GM23338 (cell line): ENCODE data around the gene NAALADL2. TPM values are rescaled to one million over a fixed set of nuclear protein-coding genes. Genes with fewer than 3 reads are reported as not detected.

Experiments
- ATAC-seq: fragments of 200-7000 bp; cut with Tn5 transposase; 3 replicates; pipeline ENCODE4 v1.9.1; 2020
- DNase-seq: peaks from one replicate; pipeline ENCODE4 v3.0.0-alpha.2; 2015; ENCODE audit warnings: low spot score
- H2AFZ ChIP-seq: fragments of 200-600 bp; sonication (generic); 2 replicates; pipeline ENCODE4 v1.8.0; 2016; ENCODE audit warnings: antibody characterized with exemption, mild to moderate bottlenecking, moderate library complexity
- H3F3A ChIP-seq: fragments of 200-600 bp; sonication (generic); replicated peaks from 2 replicates; pipeline ENCODE4 v1.8.0; 2017; ENCODE audit warnings: antibody characterized with exemption, mixed run types, low read depth
- H3K27ac ChIP-seq: fragments of 200-600 bp; sonication (generic); 2 replicates; pipeline ENCODE4 v1.6.1; 2016; ENCODE audit warnings: low read depth
- H3K27me3 ChIP-seq: fragments of 200-600 bp; sonication (generic); 2 replicates; pipeline ENCODE4 v1.8.0; 2016; ENCODE audit warnings: mild to moderate bottlenecking, mixed run types, moderate library complexity; ENCODE audit not compliant: insufficient read depth
- H3K36me3 ChIP-seq: fragments of 200-600 bp; sonication (generic); 2 replicates; pipeline ENCODE4 v1.8.0; 2016; ENCODE audit warnings: mild to moderate bottlenecking; ENCODE audit not compliant: insufficient read depth
- H3K4me1 ChIP-seq: fragments of 200-600 bp; sonication (generic); 2 replicates; pipeline ENCODE4 v1.8.0; 2016; ENCODE audit warnings: mild to moderate bottlenecking, moderate library complexity; ENCODE audit not compliant: insufficient read depth
- H3K4me2 ChIP-seq: fragments of 200-600 bp; sonication (generic); 2 replicates; pipeline ENCODE4 v1.7.1; 2017; ENCODE audit warnings: mixed run types
- H3K4me3 ChIP-seq: fragments of 200-600 bp; sonication (generic); 2 replicates; pipeline ENCODE4 v1.6.1; 2016; ENCODE audit warnings: mixed run types
- H3K79me2 ChIP-seq: fragments of 200-600 bp; sonication (generic); replicated peaks from 2 replicates; pipeline ENCODE4 v1.8.0; 2017; ENCODE audit warnings: mild to moderate bottlenecking; ENCODE audit not compliant: insufficient read depth
- H3K9me2 ChIP-seq: fragments of 200-600 bp; sonication (generic); 2 replicates; pipeline ENCODE4 v1.8.0; 2017; ENCODE audit not compliant: insufficient read depth
- H4K20me1 ChIP-seq: fragments of 200-600 bp; sonication (generic); replicated peaks from 2 replicates; pipeline ENCODE4 v1.8.0; 2017; ENCODE audit warnings: mild to moderate bottlenecking; ENCODE audit not compliant: insufficient read depth
- H3K27ac Mint-ChIP-seq: 2 replicates; pipeline ENCODE4 v1.8.0; 2020; ENCODE audit warnings: inconsistent platforms, mild to moderate bottlenecking, moderate library complexity, mixed read lengths
- H3K27me3 Mint-ChIP-seq: 3 replicates; pipeline ENCODE4 v1.8.0; 2022; ENCODE audit warnings: low read depth, mild to moderate bottlenecking, moderate library complexity, mixed read lengths, inconsistent platforms; ENCODE audit not compliant: insufficient read depth, poor library complexity
- H3K36me3 Mint-ChIP-seq: 3 replicates; pipeline ENCODE4 v1.8.0; 2021; ENCODE audit warnings: low read depth, mild to moderate bottlenecking, inconsistent platforms, moderate library complexity, mixed read lengths
- H3K4me1 Mint-ChIP-seq: 3 replicates; pipeline ENCODE4 v1.8.0; 2020; ENCODE audit warnings: mild to moderate bottlenecking, inconsistent platforms, mixed read lengths
- H3K4me3 Mint-ChIP-seq: 3 replicates; pipeline ENCODE4 v1.8.0; 2021; ENCODE audit warnings: moderate library complexity, mild to moderate bottlenecking, inconsistent platforms, mixed read lengths
- H3K9me3 Mint-ChIP-seq: 3 replicates; pipeline ENCODE4 v1.8.0; 2020; ENCODE audit warnings: moderate library complexity, mild to moderate bottlenecking, inconsistent platforms, mixed read lengths
- EZH2 ChIP-seq: fragments of 200-600 bp; sonication (generic); IDR thresholded peaks from one replicate; pipeline ENCODE4 v1.8.0; 2017; ENCODE audit warnings: antibody characterized with exemption, mild to moderate bottlenecking, low read depth; ENCODE audit not compliant: unreplicated experiment
- JUNB ChIP-seq: IDR thresholded peaks from one replicate; pipeline ENCODE4 v1.6.1; 2016; ENCODE audit warnings: antibody characterized with exemption; ENCODE audit not compliant: unreplicated experiment
- NANOG ChIP-seq: IDR thresholded peaks from 2 replicates; pipeline ENCODE4 v1.6.1; 2016; ENCODE audit warnings: antibody characterized with exemption, borderline replicate concordance
- ZNF114 ChIP-seq: fragments of 250-450 bp; sonication (Bioruptor Pico); IDR thresholded peaks from 2 replicates; pipeline ENCODE4 v1.5.0; 2020; ENCODE audit warnings: mild to moderate bottlenecking, moderate library complexity
- polyA plus RNA-seq: library from polyadenylated mRNA; unstranded; fragments of >200 nt; fragmentation: Nextera tagmentation; extraction: Ambion mirVana; gene quantifications from 2 replicates; pipeline ENCODE4 v1.2.1, GENCODE V29; 2016
- total RNA-seq: library from RNA; depleted of rRNA; stranded (reverse); fragments of >200 nt; shearing (Covaris generic); gene quantifications from 2 replicates; pipeline ENCODE4 v1.2.3, GENCODE V29; 2014
- TF ChIP-seq, protein P1 (sequence below): IDR thresholded peaks from one replicate; pipeline ENCODE4 v1.6.1; 2018; ENCODE audit warnings: antibody characterized with exemption; ENCODE audit not compliant: unreplicated experiment
- TF ChIP-seq, protein P2 (sequence below): fragments of 250-450 bp; sonication (Bioruptor Pico); IDR thresholded peaks from 2 replicates; pipeline ENCODE4 v1.5.0; 2020; ENCODE audit warnings: mild to moderate bottlenecking, moderate library complexity

NAALADL2 gene
- total and polyA plus RNA-seq, 2 experiments from 2014 or later: 1.6 to 2.6 TPM

DNA sequence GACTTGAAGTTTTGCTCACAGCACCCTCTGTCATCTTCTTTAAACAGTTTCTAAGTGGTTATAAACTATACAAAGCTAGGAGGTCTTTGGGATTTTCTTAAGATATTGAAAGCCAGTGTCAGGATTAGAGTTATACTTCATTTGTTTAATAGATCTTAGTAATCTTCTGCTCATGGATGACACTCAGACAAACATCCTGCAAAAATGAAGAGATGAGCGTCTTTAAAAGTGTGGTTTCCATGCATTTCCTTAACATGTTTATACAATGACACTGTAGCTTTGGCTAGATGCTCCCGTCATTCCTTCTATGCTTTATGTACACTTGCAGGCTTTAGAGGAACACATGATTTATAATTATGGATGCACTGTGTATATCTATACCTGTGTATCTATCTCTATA is 182.2 kb downstream of the NAALADL2 start (continued):
- TF ChIP-seq, protein P1, sequence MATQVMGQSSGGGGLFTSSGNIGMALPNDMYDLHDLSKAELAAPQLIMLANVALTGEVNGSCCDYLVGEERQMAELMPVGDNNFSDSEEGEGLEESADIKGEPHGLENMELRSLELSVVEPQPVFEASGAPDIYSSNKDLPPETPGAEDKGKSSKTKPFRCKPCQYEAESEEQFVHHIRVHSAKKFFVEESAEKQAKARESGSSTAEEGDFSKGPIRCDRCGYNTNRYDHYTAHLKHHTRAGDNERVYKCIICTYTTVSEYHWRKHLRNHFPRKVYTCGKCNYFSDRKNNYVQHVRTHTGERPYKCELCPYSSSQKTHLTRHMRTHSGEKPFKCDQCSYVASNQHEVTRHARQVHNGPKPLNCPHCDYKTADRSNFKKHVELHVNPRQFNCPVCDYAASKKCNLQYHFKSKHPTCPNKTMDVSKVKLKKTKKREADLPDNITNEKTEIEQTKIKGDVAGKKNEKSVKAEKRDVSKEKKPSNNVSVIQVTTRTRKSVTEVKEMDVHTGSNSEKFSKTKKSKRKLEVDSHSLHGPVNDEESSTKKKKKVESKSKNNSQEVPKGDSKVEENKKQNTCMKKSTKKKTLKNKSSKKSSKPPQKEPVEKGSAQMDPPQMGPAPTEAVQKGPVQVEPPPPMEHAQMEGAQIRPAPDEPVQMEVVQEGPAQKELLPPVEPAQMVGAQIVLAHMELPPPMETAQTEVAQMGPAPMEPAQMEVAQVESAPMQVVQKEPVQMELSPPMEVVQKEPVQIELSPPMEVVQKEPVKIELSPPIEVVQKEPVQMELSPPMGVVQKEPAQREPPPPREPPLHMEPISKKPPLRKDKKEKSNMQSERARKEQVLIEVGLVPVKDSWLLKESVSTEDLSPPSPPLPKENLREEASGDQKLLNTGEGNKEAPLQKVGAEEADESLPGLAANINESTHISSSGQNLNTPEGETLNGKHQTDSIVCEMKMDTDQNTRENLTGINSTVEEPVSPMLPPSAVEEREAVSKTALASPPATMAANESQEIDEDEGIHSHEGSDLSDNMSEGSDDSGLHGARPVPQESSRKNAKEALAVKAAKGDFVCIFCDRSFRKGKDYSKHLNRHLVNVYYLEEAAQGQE: no peak
- TF ChIP-seq, protein P2, sequence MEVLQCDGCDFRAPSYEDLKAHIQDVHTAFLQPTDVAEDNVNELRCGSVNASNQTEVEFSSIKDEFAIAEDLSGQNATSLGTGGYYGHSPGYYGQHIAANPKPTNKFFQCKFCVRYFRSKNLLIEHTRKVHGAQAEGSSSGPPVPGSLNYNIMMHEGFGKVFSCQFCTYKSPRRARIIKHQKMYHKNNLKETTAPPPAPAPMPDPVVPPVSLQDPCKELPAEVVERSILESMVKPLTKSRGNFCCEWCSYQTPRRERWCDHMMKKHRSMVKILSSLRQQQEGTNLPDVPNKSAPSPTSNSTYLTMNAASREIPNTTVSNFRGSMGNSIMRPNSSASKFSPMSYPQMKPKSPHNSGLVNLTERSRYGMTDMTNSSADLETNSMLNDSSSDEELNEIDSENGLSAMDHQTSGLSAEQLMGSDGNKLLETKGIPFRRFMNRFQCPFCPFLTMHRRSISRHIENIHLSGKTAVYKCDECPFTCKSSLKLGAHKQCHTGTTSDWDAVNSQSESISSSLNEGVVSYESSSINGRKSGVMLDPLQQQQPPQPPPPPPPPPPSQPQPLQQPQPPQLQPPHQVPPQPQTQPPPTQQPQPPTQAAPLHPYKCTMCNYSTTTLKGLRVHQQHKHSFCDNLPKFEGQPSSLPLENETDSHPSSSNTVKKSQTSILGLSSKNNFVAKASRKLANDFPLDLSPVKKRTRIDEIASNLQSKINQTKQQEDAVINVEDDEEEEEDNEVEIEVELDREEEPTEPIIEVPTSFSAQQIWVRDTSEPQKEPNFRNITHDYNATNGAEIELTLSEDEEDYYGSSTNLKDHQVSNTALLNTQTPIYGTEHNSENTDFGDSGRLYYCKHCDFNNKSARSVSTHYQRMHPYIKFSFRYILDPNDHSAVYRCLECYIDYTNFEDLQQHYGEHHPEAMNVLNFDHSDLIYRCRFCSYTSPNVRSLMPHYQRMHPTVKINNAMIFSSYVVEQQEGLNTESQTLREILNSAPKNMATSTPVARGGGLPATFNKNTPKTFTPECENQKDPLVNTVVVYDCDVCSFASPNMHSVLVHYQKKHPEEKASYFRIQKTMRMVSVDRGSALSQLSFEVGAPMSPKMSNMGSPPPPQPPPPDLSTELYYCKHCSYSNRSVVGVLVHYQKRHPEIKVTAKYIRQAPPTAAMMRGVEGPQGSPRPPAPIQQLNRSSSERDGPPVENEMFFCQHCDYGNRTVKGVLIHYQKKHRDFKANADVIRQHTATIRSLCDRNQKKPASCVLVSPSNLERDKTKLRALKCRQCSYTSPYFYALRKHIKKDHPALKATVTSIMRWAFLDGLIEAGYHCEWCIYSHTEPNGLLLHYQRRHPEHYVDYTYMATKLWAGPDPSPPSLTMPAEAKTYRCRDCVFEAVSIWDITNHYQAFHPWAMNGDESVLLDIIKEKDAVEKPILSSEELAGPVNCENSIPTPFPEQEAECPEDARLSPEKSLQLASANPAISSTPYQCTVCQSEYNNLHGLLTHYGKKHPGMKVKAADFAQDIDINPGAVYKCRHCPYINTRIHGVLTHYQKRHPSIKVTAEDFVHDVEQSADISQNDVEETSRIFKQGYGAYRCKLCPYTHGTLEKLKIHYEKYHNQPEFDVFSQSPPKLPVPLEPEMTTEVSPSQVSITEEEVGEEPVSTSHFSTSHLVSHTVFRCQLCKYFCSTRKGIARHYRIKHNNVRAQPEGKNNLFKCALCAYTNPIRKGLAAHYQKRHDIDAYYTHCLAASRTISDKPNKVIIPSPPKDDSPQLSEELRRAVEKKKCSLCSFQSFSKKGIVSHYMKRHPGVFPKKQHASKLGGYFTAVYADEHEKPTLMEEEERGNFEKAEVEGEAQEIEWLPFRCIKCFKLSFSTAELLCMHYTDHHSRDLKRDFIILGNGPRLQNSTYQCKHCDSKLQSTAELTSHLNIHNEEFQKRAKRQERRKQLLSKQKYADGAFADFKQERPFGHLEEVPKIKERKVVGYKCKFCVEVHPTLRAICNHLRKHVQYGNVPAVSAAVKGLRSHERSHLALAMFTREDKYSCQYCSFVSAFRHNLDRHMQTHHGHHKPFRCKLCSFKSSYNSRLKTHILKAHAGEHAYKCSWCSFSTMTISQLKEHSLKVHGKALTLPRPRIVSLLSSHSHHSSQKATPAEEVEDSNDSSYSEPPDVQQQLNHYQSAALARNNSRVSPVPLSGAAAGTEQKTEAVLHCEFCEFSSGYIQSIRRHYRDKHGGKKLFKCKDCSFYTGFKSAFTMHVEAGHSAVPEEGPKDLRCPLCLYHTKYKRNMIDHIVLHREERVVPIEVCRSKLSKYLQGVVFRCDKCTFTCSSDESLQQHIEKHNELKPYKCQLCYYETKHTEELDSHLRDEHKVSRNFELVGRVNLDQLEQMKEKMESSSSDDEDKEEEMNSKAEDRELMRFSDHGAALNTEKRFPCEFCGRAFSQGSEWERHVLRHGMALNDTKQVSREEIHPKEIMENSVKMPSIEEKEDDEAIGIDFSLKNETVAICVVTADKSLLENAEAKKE (CRISPR knock-in tag): no peak
- TF ChIP-seq EZH2 (no peak), ZNF114 (CRISPR knock-in tag) (no peak)

DNA sequence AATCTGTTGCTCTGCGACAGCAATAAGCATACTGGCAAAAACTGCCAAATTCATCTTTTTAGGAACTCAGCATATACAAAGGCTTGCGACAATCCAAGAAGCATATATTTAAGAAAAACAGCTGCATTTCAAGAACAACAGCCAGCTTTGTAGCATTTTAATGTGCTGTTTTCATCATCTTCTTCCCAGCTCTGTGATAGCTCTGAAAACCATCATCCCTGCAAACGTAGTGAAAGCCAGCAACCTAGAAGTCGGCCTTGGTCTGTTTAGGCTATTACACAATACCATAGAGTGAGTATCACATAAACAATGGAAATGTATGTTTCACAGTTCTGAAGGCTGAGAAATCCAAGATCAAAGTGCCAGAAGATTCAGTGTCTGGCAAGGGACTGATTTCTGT is 187.5 kb downstream of the NAALADL2 start:
- H3K36me3 ChIP-seq: no peaks in the 10 kb centered on the region
- H2AFZ ChIP-seq: no peak overlapping the region
- H3K27me3 ChIP-seq: no peaks in the 10 kb centered on the region
- Mint-ChIP-seq H3K9me3 (peaks cover 28% of the 10 kb centered on the region), H3K27ac (no peak overlapping the region), H3K27me3 (no peaks in the 10 kb centered on the region), H3K4me3 (no peak overlapping the region), H3K4me1 (no peaks in the 10 kb centered on the region), H3K36me3 (peaks cover 30% of the 10 kb centered on the region)
- no peak overlapping the region for H3K4me2 ChIP-seq
- no peaks in the 10 kb centered on the region for H3K4me1 ChIP-seq
- H3K27ac ChIP-seq: no peak overlapping the region
- peaks cover 6% of the 10 kb centered on the region; the same call in 1 of the 2 replicates for H3K9me2 ChIP-seq
- DNase-seq: no peak
- H3K79me2 ChIP-seq: no peaks in the 10 kb centered on the region
- H4K20me1 ChIP-seq: no peaks in the 10 kb centered on the region
- no peak for ATAC-seq
- no peak overlapping the region for H3K4me3 ChIP-seq
- H3F3A ChIP-seq: no peaks in the 10 kb centered on the region
- TF ChIP-seq JUNB (no peak), NANOG (no peak), ZNF114 (CRISPR knock-in tag) (no peak)
- TF ChIP-seq, protein P2 (CRISPR knock-in tag): no peak
